GM21423 (cell line): ENCODE results near the gene CEP170B.
"Not testable (repeated sequence)": the region's sequence is repeated elsewhere in the genome, so short reads cannot be mapped to it uniquely, and the experiment has no call there.

Experiments
- ATAC-seq: cut with Tn5 transposase; IDR thresholded peaks from one replicate; pipeline ENCODE4 v1.9.1; 2021; ENCODE audit warnings: mild to moderate bottlenecking, moderate library complexity; ENCODE audit not compliant: unreplicated experiment

Gene CEP170B

DNA sequence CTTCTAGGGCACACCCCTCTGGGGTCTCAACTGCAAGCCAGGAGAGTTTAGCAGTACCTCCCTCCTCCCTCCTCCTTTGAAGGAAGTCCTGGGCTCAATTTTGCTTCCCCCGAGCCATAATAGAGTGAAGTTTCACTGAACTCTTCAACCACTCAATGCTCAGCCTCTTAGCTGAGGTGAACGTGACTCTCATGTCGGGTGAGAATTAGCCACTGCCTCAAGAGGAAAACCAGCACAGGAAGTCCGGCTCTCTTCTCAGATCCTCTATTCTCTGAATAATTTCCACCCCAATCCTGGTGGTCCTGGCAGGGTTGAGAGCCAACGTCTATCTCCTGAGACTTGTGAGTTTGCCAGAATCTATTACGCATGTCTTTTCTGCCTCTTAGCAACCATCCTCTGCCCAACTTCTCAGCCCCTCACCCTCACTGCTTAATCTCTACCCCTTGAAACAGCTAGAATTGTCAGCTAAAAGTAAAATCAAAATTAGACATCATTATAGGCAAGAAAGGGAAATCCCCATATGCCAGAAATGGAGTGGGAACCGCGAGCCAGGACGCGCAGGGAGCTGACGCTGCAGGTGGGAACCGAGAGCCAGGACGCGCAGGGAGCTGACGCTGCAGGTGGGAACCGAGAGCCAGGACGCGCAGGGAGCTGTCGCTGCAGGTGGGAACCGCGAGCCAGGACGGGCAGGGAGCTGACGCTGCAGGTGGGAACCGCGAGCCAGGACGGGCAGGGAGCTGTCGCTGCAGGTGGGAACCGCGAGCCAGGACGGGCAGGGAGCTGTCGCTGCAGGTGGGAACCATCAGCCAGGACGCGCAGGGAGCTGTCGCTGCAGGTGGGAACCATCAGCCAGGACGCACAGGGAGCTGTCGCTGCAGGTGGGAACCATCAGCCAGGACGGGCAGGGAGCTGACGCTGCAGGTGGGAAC, 39.8 kb downstream of the CEP170B start:
- not testable (repeated sequence) for ATAC-seq

DNA sequence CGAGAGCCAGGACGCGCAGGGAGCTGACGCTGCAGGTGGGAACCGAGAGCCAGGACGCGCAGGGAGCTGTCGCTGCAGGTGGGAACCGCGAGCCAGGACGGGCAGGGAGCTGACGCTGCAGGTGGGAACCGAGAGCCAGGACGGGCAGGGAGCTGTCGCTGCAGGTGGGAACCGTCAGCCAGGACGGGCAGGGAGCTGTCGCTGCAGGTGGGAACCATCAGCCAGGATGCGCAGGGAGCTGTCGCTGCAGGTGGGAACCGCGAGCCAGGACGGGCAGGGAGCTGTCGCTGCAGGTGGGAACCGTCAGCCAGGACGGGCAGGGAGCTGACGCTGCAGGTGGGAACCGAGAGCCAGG, 40.5 kb downstream of the CEP170B start:
- ATAC-seq, result not testable (repeated sequence)

DNA sequence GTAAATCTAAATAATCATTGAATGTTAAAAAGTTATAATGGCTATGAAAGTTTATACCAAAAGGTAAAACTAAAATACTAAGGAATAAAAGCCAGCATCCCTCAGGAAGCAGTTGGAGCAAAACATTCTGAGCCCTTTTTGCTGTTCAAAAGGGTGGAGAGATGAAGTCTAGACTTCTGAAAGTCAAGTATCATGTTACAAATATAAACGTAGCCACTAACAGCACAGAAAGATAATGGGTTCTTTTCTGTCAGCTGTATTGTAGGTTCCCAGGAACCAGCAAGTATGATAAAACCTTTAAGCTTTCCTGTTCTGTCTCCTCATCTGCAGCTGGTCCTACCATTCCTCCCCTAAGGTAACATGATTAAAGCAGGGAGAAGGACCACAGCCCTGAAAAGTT, 43.2 kb downstream of the CEP170B start:
- ATAC-seq, result no peak

DNA sequence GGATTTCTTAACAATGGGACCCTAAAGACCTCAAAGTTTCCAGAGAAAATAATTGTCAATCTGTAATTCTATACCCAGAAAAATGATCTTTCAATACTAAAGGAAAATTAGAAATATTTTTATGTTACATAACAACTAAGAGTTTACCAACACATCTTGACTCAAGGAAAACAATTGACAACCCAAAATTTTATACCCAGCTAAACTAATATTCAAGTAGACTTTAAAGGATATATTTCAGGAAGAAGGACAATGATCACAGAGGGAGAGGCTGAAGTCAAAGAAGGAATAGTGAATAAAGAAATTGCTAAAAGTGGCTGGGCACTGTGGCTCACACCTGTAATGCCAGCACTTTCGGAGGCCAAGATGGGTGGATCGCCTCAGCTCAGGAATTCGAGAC, 47.0 kb downstream of the CEP170B start:
- ATAC-seq, result no peak

- ATAC-seq, result no peak
Observed at GRCh38 chr14:104913435-104913834, 48.4 kb downstream of the CEP170B start.

- ATAC-seq, result no peak
Observed at GRCh38 chr14:104917116-104917515, 52.0 kb downstream of the CEP170B start.

GRCh38 chr14:104917993-104918392, 52.9 kb downstream of the CEP170B start:
- no peak for ATAC-seq

- not testable (repeated sequence) for ATAC-seq
Observed at GRCh38 chr14:104919152-104919992, 54.3 kb downstream of the CEP170B start.

GRCh38 chr14:104919993-104920315, 54.9 kb downstream of the CEP170B start:
- ATAC-seq, result no peak

GRCh38 chr14:104923640-104924420, 58.8 kb downstream of the CEP170B start:
- ATAC-seq, result no peak

GRCh38 chr14:104924421-104925213, 59.5 kb downstream of the CEP170B start, which contains the start of gene PLD4:
Gene PLD4 (plus strand): TSS chr14:104924879. CDS start chr14:104927141, 2,262 bp downstream.
- ATAC-seq, result no peak

DNA sequence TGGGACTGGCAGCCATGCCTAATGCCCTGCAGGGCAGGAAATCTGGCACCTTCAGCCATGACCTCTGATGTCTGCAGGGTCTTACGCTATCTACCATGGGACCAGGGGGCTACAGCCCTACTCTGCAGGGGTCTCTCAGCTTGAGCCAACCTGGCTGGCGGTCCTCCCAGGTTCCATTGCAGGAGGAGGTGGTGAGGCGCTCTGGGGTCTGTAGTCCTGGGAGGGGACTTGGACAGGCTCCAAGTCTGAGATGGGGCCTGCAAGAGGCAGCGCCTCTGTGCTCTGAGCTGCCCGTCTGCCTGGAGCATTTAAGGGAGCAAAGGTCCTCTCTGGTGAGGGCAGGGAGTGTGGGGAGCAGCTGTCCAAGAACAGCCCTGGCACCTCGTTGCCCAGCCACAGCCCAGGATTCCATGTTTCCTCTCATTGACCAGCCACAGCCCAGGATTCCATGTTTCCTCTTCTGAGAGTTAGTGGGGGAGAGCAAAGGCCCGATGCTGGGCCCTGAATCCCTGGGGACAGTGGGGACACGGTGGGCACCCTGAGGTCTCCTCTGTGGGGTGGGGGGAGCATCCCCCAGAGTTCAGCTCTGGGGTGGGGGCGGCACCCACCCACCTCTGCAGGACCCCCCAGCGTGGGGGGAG, 60.3 kb downstream of the CEP170B start:
- ATAC-seq, result no peak

DNA sequence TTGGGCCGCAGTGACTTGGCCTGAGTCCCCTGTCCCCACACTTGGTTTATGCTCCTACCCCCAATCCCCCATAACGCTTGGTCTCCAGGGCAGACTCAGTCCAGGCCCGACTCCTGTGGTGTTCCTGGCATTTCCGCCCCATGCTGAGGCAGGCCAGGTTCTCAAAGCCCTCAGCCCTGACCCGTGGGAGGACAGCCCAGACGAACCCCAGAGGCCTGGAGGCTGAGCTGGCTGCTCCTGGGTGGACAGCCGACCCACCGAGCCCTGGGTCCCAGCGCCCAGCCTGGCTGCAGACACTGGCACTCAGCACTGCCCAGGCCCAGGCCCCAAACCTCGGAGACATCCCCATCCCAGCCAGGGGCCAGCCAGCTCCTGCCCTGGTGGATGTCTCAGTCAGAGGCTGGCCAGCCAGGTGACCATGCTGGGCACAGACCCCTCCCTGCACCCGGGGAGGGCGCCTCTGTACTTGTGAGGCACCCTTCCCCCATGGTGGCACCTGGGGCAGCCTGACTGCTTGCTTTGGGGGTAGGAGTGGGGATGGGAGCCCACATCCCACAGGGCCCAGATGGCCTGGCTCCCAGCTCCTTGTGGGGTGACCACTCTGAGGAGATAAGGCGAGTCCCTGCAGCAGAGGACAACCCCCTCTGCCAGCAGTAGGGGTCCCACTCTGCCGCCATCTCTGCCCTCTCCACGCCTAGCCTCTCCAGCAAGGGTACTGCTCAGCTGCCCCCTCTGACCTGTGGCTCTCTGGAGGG, 61.0 kb downstream of the CEP170B start:
- no peak for ATAC-seq

GRCh38 chr14:104926619-104927431, 61.8 kb downstream of the CEP170B start:
- peak; percentile 84 for ATAC-seq

DNA sequence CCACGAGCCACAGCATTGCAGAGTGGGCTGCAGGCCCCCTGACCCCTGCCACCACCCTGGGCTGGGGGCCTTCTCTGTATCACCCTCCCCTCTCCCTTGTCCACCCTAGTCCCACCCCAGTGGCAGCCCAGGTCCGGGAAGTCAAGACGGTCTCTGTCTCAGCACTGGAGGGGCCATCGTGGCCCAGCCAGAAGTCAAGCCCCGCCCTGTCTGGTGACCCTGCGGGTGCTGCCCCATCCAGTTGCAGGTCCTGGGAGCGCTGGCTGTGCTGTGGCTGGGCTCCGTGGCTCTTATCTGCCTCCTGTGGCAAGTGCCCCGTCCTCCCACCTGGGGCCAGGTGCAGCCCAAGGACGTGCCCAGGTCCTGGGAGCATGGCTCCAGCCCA, 62.4 kb downstream of the CEP170B start:
- ATAC-seq, result no peak

DNA sequence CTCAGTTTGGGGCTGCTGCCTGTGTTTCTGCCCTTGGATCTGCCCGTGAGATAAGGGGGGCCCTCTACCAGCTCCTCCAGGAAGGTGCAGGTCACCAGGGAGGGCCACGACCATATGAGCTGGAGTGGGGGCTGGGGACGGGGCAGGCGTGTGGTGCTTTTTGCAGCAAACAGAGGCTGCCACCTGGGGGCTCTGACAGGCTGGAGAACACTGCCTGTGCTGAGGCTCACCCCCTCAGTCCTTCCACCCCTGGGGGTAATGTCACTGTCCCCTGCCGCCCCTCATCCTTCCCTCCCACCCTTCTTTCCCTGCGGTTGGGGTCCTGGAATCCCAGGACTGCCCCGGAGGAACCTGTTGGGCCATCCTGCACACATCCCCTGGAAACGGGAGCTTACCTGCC, 62.8 kb downstream of the CEP170B start:
- no peak for ATAC-seq

DNA sequence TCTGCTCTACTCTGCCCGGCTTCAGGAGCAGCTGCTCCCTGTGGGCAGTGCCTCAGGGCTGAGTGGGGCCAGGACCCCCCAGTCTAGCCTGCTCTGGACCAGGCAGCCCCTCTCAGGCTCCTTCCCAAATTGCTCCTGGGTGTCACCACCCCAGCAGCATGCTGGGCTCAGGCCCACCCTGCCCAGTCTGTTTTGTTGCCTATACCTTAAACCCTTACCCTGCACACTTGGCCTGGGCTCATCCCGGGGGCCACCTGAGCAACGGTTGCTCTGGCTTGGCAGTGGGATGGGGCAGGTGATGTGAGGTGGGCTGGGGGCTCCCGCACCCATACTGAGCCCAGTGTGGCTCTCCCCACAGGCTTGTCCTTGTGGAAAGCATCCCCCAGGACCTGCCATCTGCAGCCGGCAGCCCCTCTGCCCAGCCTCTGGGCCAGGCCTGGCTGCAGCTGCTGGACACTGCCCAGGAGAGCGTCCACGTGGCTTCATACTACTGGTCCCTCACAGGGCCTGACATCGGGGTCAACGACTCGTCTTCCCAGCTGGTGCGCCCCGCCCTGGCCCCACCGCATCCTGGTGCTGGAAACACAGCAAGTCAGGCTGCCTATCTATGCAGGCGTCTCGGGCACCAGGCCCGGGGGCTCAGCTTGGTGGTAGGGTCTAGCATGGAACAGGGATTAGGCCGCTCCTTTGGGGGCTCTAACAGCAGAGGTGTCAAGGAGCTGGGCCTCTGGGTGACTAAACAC, 63.5 kb downstream of the CEP170B start:
- no peak for ATAC-seq
